ENCODE measurements around the gene C1orf159.

Gene C1orf159

GRCh38 chr1:1124786-1125642, 9.1 kb upstream of the C1orf159 start:
- no peak overlapping the region for H3K27ac ChIP-seq
- H3K27me3 ChIP-seq (ENCODE audit: insufficient read depth, low read depth, severe bottlenecking) = no peaks in the 10 kb centered on the region
- no peaks in the 10 kb centered on the region for H3K9me3 ChIP-seq (ENCODE audit: severe bottlenecking)
- H3K4me3 ChIP-seq (ENCODE audit: low read depth, low read length) = no peak overlapping the region
- DNase-seq = no peak
- no peak for TF ChIP-seq CTCF (IDR thresholded peaks at IDR 0.05; ENCODE audit: low read depth, low read length)
- no peaks in the 10 kb centered on the region for H3K36me3 ChIP-seq

DNA sequence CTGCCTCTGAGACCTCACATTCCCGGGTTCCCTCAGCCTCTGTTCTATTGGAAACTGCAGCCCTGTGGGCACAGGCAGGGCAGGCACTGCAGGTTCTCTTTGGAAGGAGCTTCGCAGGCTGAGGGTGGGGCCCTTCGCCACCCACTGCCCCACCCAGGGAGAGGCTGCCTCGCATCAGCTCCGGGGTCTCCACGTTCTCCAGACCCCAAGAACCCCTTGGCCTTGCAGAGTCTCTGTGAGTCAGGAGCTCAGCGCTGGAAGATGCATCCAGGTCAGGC, 8.6 kb upstream of the C1orf159 start:
- no peaks in the 10 kb centered on the region for H3K9me3 ChIP-seq (ENCODE audit: severe bottlenecking)

DNA sequence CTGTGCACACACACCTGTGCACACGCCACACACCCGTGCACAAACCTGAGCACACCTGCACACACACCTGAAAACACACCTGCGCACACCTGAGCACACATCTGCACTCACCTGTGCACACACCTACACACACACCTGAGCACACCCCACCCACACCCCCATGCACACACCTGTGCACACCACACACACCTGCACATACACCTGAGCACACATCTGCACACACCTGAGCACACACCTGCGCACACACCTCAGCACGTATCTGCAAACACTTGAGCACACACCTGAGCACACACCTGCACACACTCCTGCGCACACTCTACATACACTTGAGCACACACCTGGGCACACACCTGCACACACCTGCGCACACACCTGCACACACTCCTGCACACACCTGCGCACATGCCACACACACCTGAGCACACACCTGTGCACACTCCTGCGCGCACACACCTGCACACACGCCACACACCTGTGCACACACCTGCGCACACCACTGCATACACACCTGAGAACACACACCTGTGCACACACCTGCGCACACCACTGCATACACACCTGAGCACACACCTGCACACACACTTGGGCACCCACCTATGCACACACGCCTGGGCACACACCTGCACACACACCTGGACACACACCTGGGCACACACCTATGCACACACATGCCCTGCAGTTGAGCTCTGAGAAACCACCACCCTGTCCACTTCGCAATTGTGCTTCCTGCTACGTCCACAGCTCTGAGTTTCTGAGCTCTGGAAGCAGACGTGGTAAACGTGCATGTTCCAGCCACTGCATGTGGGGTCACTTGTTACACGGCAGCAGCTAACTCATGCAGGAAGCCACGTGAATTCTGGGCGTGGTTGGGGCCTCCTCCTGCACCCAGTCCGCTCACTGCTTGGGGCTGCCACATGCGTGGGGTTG, 8.0 kb upstream of the C1orf159 start:
- Histone ChIP-seq H3K9me3 (ENCODE audit: severe bottlenecking) (no peaks in the 10 kb centered on the region), H3K4me3 (ENCODE audit: low read depth, low read length) (no peak overlapping the region), H3K27me3 (ENCODE audit: insufficient read depth, low read depth, severe bottlenecking) (no peaks in the 10 kb centered on the region), H3K27ac (no peak overlapping the region), H3K36me3 (no peaks in the 10 kb centered on the region)
- no peak for DNase-seq
- no peak for TF ChIP-seq CTCF (IDR thresholded peaks at IDR 0.05; ENCODE audit: low read depth, low read length)

More for the DNA sequence above, 8.6 kb upstream of the C1orf159 start:
- no peaks in the 10 kb centered on the region for H3K27me3 ChIP-seq (ENCODE audit: insufficient read depth, low read depth, severe bottlenecking)
- H3K27ac ChIP-seq = no peak overlapping the region
- H3K4me3 ChIP-seq (ENCODE audit: low read depth, low read length) = no peak overlapping the region
- TF ChIP-seq CTCF (IDR thresholded peaks at IDR 0.05; ENCODE audit: low read depth, low read length) = no peak
- H3K36me3 ChIP-seq = no peaks in the 10 kb centered on the region
- no peak for DNase-seq

DNA sequence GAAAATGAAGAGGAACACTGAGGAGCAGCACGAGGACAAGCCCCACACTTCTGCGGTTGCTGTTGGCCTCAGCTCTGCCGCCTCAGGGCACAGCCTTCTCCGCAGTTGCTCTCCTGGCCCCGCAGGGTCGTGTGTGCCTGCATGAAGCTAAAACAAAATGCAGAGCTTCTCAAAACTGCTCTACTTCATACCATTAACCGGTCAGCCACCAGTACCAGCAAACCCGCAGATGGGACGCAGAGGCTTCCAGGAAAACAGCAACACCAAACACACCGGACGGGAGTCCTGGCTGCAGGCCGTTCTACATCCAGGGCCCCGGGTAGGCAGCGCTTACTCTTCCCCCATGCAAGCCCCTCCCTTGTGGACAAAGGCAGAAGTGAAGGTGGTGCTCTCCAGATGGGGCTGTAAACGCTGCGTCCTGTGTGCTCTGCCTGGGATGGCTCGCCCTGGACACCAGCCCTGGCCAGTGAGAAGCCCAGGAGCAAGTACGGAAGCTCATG, 7.1 kb upstream of the C1orf159 start:
- TF ChIP-seq CTCF (IDR thresholded peaks at IDR 0.05; ENCODE audit: low read depth, low read length) = no peak
- H3K27me3 ChIP-seq (ENCODE audit: insufficient read depth, low read depth, severe bottlenecking) = no peaks in the 10 kb centered on the region
- H3K9me3 ChIP-seq (ENCODE audit: severe bottlenecking) = no peaks in the 10 kb centered on the region
- H3K4me3 ChIP-seq (ENCODE audit: low read depth, low read length) = no peak overlapping the region
- H3K27ac ChIP-seq = no peak overlapping the region
- H3K36me3 ChIP-seq = no peaks in the 10 kb centered on the region
- DNase-seq = no peak

DNA sequence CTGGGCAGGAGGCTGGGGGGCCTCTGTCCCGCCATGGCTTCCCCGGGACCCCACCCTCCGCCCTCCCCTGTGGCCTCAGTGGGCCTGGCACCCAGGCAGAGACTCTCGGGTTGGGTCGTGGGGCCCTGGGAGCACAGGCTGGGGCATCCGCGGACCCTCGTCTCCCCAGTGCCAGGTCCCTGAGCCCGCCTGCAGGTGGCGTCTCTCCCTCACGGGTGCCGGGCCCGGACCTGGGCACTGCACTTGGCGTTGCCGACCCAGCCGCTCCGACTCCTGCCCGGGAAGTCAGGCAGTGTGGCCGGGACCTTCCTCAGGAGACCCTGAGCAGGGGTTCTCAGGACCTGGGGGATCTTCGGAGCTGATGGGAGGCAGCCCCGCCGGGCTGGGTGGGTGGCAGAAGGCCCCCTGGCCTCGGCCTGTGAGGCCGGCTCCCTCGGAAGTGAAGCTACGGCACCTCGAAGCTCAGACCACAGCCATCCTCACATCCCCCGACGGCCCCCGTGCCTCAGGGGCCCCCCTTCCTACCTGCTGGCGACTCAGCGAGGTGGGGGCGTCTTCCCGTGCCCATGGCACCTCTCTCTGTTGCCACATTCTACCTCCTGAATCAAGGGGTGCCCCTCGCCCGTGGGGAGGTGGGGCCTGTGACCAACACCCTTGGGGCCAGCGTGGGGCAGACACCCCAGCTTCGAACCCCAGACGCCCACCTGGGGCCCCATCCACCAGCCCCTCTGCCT, 6.4 kb upstream of the C1orf159 start:
- no peak overlapping the region for H3K4me3 ChIP-seq (ENCODE audit: low read depth, low read length)
- peak; percentile 93 for TF ChIP-seq CTCF (IDR thresholded peaks at IDR 0.05; ENCODE audit: low read depth, low read length)
- peak overlapping the region; percentile 36; the same call in 1 of the 2 replicates for H3K27ac ChIP-seq
- H3K27me3 ChIP-seq (ENCODE audit: insufficient read depth, low read depth, severe bottlenecking) = no peaks in the 10 kb centered on the region
- H3K36me3 ChIP-seq = no peaks in the 10 kb centered on the region
- H3K9me3 ChIP-seq (ENCODE audit: severe bottlenecking) = no peaks in the 10 kb centered on the region
- DNase-seq = peak; percentile 83
